ENCODE data around the gene NEURL1.
A peak's percentile ranks its signal among the peaks of the same experiment; 100 is the strongest.

Gene NEURL1, protein sequence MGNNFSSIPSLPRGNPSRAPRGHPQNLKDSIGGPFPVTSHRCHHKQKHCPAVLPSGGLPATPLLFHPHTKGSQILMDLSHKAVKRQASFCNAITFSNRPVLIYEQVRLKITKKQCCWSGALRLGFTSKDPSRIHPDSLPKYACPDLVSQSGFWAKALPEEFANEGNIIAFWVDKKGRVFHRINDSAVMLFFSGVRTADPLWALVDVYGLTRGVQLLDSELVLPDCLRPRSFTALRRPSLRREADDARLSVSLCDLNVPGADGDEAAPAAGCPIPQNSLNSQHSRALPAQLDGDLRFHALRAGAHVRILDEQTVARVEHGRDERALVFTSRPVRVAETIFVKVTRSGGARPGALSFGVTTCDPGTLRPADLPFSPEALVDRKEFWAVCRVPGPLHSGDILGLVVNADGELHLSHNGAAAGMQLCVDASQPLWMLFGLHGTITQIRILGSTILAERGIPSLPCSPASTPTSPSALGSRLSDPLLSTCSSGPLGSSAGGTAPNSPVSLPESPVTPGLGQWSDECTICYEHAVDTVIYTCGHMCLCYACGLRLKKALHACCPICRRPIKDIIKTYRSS

DNA sequence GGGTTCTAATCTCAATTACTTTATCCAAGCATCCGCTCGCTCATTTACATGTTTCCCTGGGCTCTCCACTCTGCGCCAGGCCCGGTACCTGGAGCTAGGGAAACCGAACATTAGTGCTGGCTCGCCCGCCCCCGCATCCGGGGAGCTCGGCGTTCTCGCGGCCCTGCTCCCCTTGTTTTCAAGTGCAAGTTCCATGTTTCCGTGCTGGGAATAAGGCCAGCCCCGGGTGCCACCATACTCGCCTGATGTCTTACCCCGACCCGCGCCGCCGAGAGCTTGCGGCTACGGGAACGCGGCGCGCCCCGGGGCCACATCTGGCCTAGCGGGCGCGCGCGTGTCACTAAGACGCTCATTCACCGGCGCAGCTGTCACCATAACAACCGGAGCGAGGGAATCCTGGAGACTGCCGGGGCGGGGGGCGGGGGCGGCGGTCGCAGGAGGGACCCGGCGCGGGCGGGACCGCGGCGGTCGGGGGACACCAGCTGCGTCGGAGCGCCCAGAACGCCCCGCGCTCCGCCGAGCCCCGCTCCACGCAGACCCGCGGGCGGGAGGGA, at the start of gene NEURL1:
TSS of gene NEURL1 (plus strand) at position 344 of the 554 bp plus-strand sequence. CDS start 683 bp downstream, outside the sequence.
- DNase-seq, result no peak

DNA sequence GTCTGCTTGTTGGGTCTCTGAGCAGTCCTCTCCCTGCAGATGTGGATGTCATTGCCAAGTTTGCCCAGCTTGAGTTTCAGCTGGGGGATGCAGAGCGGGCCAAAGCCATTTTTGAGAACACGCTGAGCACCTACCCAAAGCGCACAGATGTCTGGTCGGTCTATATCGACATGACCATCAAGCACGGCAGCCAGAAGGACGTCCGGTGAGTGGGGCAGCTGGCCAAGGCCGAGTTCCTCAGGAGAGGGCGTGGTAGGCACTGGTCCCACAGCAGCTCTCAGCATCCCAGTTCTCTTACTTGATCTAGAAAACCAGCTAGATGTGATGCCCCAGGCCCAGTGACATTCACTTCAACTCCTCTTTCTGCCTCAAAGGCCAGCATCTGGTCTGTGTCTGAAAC, 49.0 kb upstream of the NEURL1 start:
- no peak for DNase-seq

DNA sequence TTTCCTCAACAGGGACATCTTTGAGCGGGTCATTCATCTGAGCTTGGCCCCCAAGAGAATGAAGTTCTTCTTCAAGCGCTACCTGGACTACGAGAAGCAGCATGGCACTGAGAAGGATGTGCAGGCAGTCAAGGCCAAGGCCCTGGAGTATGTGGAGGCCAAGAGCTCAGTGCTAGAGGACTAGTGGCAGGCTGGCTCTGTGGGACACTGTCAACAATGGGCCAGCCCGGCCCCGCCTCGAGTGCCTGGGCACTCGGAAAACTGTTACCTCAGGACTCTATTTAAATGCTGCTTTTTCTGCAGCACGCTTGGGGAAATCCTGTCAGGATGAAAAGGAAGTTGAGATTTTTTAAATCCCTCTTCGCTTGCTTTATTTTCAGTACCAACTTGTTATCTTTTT, 48.1 kb upstream of the NEURL1 start:
- DNase-seq, result no peak

DNA sequence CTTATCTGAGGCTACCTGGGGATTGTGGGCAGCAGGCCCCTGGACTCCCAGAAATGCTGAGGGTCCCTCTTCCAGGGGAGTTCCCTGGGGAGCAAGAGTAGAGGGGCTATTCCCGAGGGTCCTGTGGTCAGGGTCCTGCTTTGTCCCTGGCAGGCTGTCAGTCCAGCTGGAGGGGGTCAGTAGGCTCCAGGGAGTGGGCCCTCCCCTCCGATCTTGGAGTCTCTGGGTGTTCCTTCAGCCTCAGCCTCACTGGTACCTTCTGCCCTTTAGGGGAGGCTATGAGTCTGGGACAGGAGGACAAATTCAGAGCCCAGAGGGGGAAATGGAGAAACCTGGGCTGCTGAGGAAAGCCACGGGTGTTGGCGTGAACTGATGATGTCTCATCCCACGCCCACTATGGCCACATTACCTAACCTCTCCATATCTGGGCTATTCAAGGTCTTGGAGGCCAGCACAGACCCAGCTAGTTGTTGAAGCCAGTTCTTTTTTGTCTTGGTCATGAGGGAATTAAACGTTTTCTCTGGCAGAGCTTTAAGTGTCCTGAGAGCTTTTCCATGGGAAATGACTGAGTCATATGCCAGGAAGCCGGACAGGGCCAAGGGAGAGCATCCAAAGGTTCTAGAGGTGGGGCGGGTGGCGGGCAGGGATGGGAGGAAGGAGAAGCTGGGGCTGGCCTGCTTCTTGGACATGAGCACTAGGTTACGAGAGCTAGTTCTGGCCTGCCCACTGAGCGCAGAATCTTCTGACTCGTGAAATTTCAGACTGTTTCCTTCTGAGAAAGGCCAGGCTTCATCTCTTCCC, 47.5 kb upstream of the NEURL1 start:
- peak; percentile 44 for DNase-seq

DNA sequence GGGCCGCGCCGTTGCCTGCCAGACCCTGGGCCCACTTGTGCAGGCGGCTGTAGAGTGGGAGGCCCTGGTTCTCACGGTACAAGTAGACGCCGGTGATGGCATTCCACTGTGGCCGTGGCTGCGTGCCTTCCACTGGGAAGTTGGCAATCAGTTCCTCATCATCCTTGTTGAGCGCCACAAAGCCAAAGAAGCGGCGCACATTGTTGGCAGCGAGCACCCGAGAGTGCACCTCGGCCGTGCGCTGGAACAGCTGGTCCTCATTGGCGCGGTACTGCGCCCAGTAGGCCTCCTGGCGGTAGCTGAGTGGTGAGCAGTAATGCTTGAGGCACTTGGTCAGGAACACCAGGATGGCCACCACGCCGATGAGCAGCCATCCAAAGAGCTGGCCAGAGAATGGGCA, 46.3 kb upstream of the NEURL1 start:
- DNase-seq, result no peak

DNA sequence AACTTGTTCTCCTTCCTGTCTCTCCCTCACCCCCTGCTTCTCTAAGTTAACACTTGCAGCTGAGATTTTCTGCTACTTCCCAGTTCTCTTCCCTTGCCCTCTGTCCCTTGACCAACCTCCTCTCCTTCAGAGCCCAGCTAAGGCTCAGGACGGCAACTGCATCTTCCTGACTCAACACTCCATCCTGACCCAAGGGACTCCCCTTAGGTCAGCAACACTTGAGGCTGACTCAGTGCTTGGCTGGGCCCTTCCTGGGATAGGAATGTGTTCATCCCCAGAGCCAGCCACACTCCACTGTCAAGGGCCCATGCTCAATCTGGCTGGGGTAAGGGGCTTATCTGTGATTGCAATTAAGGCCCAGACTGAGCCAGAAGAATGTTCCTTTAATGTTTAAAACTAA, 44.8 kb upstream of the NEURL1 start:
- peak; percentile 88 for DNase-seq

DNA sequence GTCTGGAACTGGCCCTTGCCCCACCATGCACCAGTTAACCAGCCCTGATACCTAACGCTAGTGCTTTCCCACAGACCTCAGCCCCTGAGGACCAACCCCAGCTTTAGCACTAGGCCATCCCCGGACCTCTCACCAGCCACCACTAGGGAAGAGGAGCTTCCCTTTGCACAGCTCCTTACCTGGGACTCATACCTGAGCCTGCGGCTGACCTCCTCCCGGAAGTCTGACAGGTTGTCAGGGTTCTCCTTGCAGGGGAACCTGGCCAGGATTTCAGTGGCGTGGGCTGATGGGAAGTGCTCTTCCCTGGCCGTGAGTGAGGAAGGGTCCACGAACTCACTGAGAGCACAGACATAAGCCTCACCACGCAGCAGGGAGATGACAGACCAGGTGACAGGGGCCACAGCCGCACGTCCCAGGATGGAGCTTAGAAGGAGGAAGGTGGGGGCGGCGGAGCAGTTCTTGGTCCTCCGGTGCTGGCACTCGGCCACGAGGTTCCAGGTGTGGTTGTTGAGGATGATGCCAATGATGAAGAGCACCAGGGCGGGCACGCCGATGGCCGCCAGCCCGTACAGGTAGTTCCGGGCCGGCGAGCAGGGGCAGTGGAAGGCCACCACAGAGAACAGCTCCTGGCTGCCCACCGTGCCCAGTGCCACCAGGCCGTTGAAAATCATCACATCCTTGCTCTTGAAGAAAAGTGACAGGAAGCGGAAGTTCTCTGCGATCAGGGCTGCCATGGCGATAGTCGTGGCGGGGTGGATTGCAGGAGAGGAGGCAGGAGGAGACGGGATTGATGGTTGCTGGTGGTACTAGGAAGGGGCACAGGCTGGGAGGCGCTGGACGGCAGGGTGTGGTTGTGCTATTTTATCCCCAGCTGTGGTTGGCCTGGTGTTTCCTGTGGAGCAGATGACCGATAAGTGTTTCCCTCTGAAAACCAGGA, 44.0 kb upstream of the NEURL1 start:
- DNase-seq, result no peak

DNA sequence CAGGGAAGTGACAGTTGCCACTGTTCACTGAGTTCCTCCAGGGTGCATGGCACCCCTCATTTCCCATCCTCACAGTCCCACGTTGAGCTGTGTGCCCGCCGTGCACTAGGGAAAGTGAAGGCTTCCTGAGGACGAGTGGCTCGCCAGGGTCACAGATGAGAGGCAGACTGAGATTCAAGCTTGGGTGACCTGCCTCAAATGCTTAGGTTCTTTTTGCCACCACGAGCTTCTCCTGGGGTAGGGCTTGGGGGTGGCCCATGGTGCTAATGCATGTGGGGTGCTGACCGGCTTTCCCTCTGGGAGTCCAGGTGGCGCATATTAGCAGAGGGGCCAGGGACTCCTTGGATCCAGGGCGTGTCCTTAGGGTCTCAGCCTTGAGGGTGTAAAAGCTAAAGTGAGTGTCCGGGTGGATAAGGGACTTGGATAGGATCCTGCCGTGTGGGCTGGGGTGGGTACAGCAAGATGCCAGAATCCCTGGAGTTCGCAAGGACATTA, 43.3 kb upstream of the NEURL1 start:
- no peak for DNase-seq

DNA sequence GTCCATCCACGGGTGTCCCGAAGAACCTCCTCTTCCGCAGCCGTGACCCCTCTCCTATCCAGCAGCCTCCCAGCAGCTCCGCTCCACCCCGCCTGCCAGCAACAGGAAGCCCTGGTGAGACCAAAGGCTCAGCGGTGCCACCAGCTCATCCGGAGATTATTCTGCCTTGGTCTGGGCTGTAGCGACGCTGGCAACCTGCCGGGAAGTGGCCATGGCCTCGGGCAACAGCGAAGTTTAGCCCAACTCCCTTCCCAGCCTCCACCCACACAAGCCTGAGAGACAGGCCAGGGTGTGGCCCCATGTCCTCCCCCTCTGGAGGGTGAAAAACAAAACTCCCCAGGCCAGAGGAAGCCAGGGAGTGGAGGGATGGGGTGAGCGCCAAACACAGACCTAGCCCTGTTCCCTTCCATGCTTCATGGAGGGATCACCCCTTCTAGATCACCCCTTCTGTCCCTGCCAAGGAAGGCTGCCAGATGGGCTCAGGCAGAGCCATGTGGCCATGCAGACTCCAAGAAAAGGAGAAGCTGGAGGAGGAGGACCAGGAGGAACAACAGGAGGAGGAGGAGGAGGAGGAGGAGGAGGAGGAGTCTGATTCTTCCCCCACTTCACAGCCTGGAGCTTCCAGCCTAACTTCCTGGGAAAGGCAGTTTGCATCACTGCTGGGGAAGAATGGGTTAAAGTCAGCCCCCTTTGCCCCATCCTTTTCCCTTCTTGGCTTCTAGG, 42.3 kb upstream of the NEURL1 start:
- DNase-seq, result peak; percentile 38

DNA sequence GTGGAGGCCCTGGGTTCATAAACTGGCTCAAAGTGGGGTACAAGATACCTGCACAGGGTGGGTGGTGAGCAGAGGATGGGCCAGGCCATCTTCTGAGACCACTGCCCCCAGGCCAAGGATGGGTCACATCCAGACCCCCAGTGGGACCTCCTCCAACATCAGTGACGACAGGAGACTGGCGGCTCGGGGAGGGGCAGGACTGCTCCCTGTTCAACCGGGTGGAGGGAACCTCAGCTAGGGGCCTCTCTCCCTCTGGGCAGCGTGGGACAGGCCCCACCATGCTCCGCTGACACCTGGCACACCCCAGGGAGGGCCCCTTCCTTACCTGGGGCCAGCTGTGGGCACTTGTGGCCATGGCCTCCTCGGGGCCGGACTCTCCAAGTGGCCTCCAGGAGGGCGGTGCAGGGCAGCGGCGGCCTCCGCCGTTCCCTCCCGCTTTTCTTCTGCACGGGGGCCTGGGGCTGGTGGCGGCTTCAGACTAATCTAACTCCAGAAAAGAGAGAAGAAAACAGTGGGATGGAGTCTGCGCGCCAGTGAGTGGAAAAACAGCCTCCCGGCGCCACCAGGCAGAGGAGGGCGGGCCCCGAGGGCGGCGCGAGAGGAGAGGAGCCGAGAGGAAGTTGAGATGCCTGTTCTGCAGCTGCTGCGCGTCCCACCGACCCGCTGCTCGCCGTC, 41.5 kb upstream of the NEURL1 start, which contains the start of gene CALHM2:
TSS of gene CALHM2 (minus strand) at position 540 of the 675 bp plus-strand sequence. CDS start 2,429 bp downstream, outside the sequence.
- peak; percentile 46 for DNase-seq

DNA sequence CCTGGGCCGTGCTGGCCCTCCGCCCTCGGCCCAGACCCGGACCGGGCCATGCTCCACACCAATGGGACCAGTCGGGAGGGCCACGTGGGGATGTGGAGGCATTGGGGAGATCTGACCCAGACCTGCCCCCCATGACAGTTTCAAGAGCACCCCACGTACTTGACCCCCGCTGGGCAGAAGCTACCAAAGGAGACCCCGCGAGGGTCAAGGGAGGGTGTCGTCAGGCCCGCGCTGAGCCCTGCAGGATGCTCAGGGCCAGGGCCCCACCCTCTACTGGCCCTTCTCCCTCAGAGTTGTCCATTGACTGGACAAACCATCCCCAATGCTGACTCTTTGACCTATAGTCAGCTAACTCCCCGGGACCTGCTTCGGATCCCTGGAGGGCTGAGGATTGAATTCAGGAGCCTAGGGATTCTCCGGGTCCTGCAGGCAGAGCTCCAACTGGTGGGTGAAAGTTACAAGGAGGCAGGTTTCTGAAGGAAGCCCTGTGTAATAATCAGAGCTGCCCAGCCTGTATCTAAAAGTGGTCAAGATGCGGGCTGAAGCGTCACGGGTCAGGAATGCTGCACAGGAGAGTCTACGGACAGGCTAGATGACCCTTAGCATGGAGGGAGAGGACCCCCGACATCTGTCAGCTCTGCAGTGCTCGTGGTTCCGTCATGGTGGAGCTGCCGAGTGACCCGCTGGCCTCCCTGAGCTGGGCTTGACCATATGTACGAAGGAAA, 40.8 kb upstream of the NEURL1 start:
- DNase-seq, result no peak

DNA sequence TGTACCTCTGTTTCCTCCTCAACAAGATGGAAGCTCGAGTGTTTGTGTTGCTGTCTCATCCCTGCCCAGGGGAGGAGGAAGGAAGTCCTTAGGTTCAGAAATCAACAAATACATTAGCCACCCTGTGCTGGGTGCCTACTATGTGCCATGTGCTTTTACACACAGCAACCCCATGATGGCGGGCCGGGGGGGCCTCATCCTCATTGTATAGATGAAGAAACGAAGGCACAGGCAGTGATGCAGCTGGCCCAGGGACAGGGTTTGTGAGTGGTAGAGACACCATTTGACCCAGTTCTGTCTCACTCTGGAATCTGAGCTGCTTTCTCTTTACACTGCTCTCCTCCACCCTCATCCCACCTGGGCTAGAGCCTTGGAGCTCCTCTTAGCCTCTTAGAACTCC, 39.5 kb upstream of the NEURL1 start:
- no peak for DNase-seq

DNA sequence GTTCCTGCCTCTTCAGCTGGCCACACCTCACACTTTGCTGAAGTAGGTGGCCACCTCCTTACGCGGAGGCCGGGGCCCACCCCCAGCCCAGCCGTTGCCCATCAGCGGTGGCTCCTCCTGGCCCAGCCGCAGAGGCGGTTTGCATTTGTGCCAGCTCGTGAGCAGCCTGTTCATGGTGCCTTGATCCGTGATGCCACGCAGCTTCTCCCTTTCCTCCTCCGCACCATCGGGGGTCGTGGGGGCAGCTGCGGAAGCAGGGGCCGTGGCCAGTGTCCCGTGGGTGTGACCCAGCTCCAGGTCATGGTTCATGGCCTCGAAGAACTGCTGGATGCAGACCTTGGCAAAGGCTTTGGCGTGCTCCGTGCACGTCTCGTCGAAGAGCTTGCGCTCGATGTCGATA, 38.3 kb upstream of the NEURL1 start:
- DNase-seq, result no peak

DNA sequence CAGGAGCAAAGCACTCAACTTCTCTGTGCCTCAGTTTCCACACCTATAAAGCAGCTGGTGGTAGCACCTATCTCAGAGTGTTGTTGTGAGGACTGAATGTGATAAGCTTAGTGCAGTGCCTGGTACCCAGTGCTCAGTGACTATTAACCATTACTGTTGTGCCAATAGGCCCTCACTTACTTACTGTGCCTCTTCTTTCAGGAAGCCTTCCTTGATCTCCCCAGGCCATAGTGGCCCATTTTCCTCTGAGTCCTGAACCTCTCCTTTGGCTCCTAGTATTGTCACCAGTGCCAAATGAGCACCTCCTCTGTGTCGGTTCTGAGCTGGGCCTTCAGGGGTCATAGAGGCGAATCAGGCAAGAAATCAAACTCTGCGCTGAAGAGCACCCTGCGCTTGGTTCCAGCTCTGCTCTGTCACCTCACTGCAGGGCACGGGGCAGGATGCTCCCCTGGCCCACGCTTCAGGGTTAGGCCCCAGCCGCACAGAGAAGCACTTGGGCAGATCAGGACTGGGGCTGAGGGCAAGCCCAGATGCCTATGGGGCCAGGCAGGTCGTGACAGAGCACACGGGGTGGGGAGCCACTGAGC, 37.3 kb upstream of the NEURL1 start:
- DNase-seq, result no peak

DNA sequence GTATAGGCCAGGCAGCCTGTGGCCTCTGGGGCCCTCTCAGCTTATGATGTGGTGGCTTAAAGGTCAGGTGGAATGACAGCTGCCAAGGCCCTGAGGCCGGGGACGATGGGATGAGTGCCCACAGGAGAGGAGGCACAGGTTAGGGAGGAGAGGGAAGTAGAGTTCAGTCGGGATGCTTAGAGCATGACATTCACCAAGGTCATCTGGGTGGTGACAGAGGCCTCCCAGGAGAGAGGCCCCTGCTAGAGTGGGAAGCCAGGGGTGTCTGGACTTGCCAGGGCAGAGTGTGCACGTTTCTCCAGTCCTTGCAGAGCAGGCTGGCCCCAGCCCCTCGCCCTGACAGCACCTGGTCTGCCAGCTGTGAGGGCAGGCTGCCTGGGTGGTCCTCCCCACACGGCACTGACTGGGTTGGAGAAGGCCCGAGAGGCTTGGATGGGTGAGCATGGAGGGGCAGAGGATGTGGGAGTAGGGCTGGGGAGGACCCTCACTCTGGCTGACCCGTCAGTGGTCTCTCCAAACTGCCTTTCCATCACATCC, 36.3 kb upstream of the NEURL1 start:
- DNase-seq, result no peak

DNA sequence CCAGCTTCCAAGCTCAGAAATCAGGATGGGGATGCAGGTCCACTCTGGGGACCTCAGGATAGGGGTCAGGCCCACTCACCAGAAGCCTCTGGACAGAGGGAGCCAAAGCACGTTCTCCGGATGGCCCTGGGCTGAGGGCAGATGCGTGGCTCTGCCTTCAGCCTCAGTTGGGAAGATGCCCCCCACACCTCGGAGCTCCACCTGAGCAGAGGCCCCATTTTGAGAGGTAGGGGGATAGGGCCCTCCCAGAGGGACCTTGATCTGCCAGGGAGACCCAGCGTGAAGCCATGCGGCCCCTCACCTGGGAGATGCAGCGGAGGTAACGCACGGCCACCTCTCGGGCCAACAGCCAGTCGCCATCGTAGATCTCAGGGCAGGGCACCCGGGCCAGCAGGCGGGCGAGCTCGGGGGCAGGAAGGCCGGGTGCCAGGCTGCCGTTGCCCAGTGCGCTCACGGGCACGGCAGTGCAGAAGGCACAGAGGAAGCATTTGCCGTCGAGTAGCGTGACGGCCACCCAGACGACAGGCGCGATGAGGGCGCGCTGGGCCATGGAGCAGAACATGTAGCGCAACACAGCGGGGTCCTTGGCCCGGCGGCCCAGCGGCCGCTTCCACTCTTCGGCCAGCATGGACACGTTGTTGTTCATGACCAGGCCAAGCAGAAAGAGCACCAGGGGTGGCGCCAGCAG, 35.5 kb upstream of the NEURL1 start:
- DNase-seq, result no peak

DNA sequence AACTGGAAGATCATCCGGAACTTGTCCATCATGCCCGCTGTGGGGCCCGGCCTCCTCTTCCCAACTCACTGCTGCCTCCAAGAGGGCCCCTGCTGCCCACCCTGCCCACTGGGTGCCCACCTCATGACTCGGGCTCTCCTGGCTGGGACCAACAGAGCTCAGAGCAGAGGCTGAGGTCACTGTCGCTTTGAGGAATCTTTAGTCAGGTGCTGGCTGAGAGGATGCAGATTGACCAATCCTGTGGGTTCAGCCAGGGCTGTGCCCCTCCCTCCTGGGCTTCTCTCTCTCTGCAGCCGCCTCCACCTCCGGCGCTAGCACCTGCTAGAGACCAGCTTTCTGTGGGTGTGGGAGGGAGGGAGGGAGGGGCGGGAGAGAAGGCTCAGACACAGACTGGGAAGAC, 34.8 kb upstream of the NEURL1 start, which contains the start of gene CALHM1:
TSS of gene CALHM1 (minus strand) at position 181 of the 400 bp plus-strand sequence. CDS start at position 32, 149 bp downstream.
- DNase-seq, result no peak

DNA sequence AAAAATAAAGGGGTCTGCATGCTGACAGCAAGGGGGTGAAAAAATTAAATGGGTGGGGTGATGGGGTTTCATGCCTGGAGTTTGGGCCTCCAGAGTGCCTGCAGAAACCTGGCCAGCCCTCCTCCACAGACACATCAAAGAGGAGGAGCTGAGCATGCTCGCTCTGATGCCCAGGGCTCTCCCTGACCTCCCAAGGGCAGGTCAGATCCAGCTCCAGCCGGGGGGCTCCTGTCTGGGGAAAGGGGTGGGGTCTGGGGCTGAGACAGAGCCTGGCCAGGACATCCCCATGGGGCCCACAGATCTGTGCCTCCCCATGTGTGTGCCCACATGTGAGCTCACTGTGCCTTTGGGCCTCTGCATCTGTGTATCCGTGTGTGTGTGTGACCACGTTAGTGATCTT, 33.9 kb upstream of the NEURL1 start:
- DNase-seq, result no peak
